ENCODE data around the gene XPO5. TPM values are rescaled to one million over a fixed set of nuclear protein-coding genes. Genes with fewer than 3 reads are reported as not detected.

Gene XPO5
- total RNA-seq, 1 donor, result 66.2 TPM

- Histone ChIP-seq H3K27me3 (ENCODE audit: insufficient read depth, low read length) (no peaks in the 10 kb centered on the region), H3K4me1 (ENCODE audit: insufficient read depth, low read length) (no peaks in the 10 kb centered on the region), H3K27ac (ENCODE audit: low read depth, low read length) (no peak overlapping the region), H3K79me2 (ENCODE audit: insufficient read depth, low read length) (peaks cover 10% of the 10 kb centered on the region), H4K20me1 (ENCODE audit: insufficient read depth, low read length) (peaks cover 5% of the 10 kb centered on the region), H3K36me3 (ENCODE audit: insufficient read depth, low read length) (peaks cover 87% of the 10 kb centered on the region), H3K9me3 (ENCODE audit: low read depth, low read length) (no peaks in the 10 kb centered on the region), H3K4me3 (ENCODE audit: insufficient read depth, low read length) (no peak overlapping the region), H3K4me2 (ENCODE audit: insufficient read depth, low read length) (no peak overlapping the region), H2AFZ (ENCODE audit: low read length) (no peak overlapping the region)
- no peak for TF ChIP-seq CTCF (IDR thresholded peaks at IDR 0.05; ENCODE audit: extremely low read depth, low read depth, low read length)
- no peak for DNase-seq (ENCODE audit: insufficient read length, low spot score, missing footprints)
Observed at GRCh38 chr6:43524483-43524961, 51.3 kb downstream of the XPO5 start.

GRCh38 chr6:43523284-43523683 lies 52.6 kb downstream of the XPO5 start:
- Histone ChIP-seq H3K79me2 (ENCODE audit: insufficient read depth, low read length) (peaks cover 22% of the 10 kb centered on the region), H3K4me1 (ENCODE audit: insufficient read depth, low read length) (peaks cover 3% of the 10 kb centered on the region), H3K27me3 (ENCODE audit: insufficient read depth, low read length) (no peaks in the 10 kb centered on the region), H3K36me3 (ENCODE audit: insufficient read depth, low read length) (peaks cover 87% of the 10 kb centered on the region), H3K4me3 (ENCODE audit: insufficient read depth, low read length) (no peak overlapping the region), H3K27ac (ENCODE audit: low read depth, low read length) (no peak overlapping the region), H3K9me3 (ENCODE audit: low read depth, low read length) (no peaks in the 10 kb centered on the region), H3K4me2 (ENCODE audit: insufficient read depth, low read length) (no peak overlapping the region), H4K20me1 (ENCODE audit: insufficient read depth, low read length) (peaks cover 5% of the 10 kb centered on the region), H2AFZ (ENCODE audit: low read length) (no peak overlapping the region)
- no peak for DNase-seq (ENCODE audit: insufficient read length, low spot score, missing footprints)
- TF ChIP-seq CTCF (IDR thresholded peaks at IDR 0.05; ENCODE audit: extremely low read depth, low read depth, low read length), result no peak

GRCh38 chr6:43522547-43523261 lies 53.1 kb downstream of the XPO5 start:
- TF ChIP-seq CTCF (IDR thresholded peaks at IDR 0.05; ENCODE audit: extremely low read depth, low read depth, low read length), result no peak
- Histone ChIP-seq H3K4me3 (ENCODE audit: insufficient read depth, low read length) (no peak overlapping the region), H3K9me3 (ENCODE audit: low read depth, low read length) (no peaks in the 10 kb centered on the region), H2AFZ (ENCODE audit: low read length) (no peak overlapping the region), H3K36me3 (ENCODE audit: insufficient read depth, low read length) (peaks cover 81% of the 10 kb centered on the region), H3K4me1 (ENCODE audit: insufficient read depth, low read length) (peaks cover 8% of the 10 kb centered on the region), H3K27me3 (ENCODE audit: insufficient read depth, low read length) (no peaks in the 10 kb centered on the region), H3K27ac (ENCODE audit: low read depth, low read length) (no peak overlapping the region), H3K79me2 (ENCODE audit: insufficient read depth, low read length) (peaks cover 28% of the 10 kb centered on the region), H3K4me2 (ENCODE audit: insufficient read depth, low read length) (no peak overlapping the region), H4K20me1 (ENCODE audit: insufficient read depth, low read length) (peaks cover 11% of the 10 kb centered on the region)
- DNase-seq (ENCODE audit: insufficient read length, low spot score, missing footprints), result no peak

GRCh38 chr6:43521836-43522235 lies 54.0 kb downstream of the XPO5 start:
- Histone ChIP-seq H3K9me3 (ENCODE audit: low read depth, low read length) (no peaks in the 10 kb centered on the region), H3K27ac (ENCODE audit: low read depth, low read length) (no peak overlapping the region), H3K36me3 (ENCODE audit: insufficient read depth, low read length) (peaks cover 75% of the 10 kb centered on the region), H4K20me1 (ENCODE audit: insufficient read depth, low read length) (peaks cover 15% of the 10 kb centered on the region), H3K27me3 (ENCODE audit: insufficient read depth, low read length) (no peaks in the 10 kb centered on the region), H3K4me2 (ENCODE audit: insufficient read depth, low read length) (no peak overlapping the region), H3K79me2 (ENCODE audit: insufficient read depth, low read length) (peaks cover 37% of the 10 kb centered on the region), H2AFZ (ENCODE audit: low read length) (no peak overlapping the region), H3K4me3 (ENCODE audit: insufficient read depth, low read length) (no peak overlapping the region), H3K4me1 (ENCODE audit: insufficient read depth, low read length) (peaks cover 9% of the 10 kb centered on the region)
- DNase-seq (ENCODE audit: insufficient read length, low spot score, missing footprints), result no peak
- TF ChIP-seq CTCF (IDR thresholded peaks at IDR 0.05; ENCODE audit: extremely low read depth, low read depth, low read length), result no peak

All from osteoblast (primary cell).